SK-N-SH (cell line): Measurements from ENCODE around the gene PIGW. TPM values are rescaled to one million over a fixed set of nuclear protein-coding genes. Genes with fewer than 3 reads are reported as not detected.

Experiments
- CTCF ChIA-PET: fragments of 300-600, 350-600 bp; formaldehyde crosslinking; extraction: SDS; loops from one replicate; lab custom pipeline; 2021; lab: Yijun Ruan, JAX
- POLR2A ChIA-PET: fragments of 350-600 bp; sonication (Branson Sonifier 250); formaldehyde crosslinking; extraction: SDS; loops from one replicate; lab custom pipeline; 2020; ENCODE audit warnings: antibody characterized with exemption, inconsistent platforms; lab: Yijun Ruan, JAX
- DNase-seq: peaks from one replicate; pipeline ENCODE4 v3.0.0; 2012
- H2AFZ ChIP-seq: fragments of 200-600 bp; sonication (generic); 2 replicates; pipeline ENCODE4 v1.8.1; 2016; ENCODE audit warnings: antibody characterized with exemption, mild to moderate bottlenecking, low read depth
- H3F3A ChIP-seq: fragments of 200-600 bp; sonication (generic); replicated peaks from 2 replicates; pipeline ENCODE3; 2016; ENCODE audit warnings: antibody characterized with exemption, mild to moderate bottlenecking; ENCODE audit not compliant: insufficient read depth
- H3K27ac ChIP-seq, 2 experiments: fragments of 200-500 bp in 1 of 2; fragments of 200-600 bp in 1 of 2; sonication (Bioruptor generic) in 1 of 2; sonication (generic), shearing (Covaris generic) in 1 of 2; 2 replicates each; pipeline versions ENCODE4 v1.5.1 to v1.6.1; 2014 to 2016; ENCODE audit warnings: low read depth in 2 of 2, inconsistent platforms in 1 of 2, low read length in 1 of 2, mild to moderate bottlenecking in 1 of 2, mixed read lengths in 1 of 2
- H3K27me3 ChIP-seq: fragments of 200-600 bp; sonication (generic), shearing (Covaris generic); 2 replicates; pipeline ENCODE4 v1.6.1; 2016; ENCODE audit warnings: mixed run types; ENCODE audit not compliant: insufficient read depth
- H3K36me3 ChIP-seq, 2 experiments: fragments of 200-500 bp in 1 of 2; fragments of 200-600 bp in 1 of 2; sonication (Bioruptor generic) in 1 of 2; sonication (generic) in 1 of 2; replicated peaks in 1 of 2; 2 replicates each; pipeline versions ENCODE3 to v1.5.1; 2014 to 2016; ENCODE audit warnings: low read length in 1 of 2, mild to moderate bottlenecking in 1 of 2; ENCODE audit not compliant: insufficient read depth in 2 of 2, control insufficient read depth in 1 of 2
- H3K4me1 ChIP-seq, 2 experiments: fragments of 200-500 bp in 1 of 2; fragments of 200-600 bp in 1 of 2; sonication (Bioruptor generic) in 1 of 2; sonication (generic), shearing (Covaris generic) in 1 of 2; 2 replicates each; pipeline versions ENCODE4 v1.5.1 to v1.6.1; 2014 to 2016; ENCODE audit warnings: low read depth in 1 of 2, low read length in 1 of 2, mixed run types in 1 of 2; ENCODE audit not compliant: insufficient read depth in 2 of 2, control insufficient read depth in 1 of 2
- H3K4me2 ChIP-seq: fragments of 200-600 bp; sonication (generic), shearing (Covaris generic); 2 replicates; pipeline ENCODE4 v1.6.1; 2017; ENCODE audit warnings: mixed run types
- H3K4me3 ChIP-seq, 2 experiments: fragments of 200-500 bp in 1 of 2; fragments of 200-600 bp in 1 of 2; sonication (Bioruptor generic) in 1 of 2; sonication (generic), shearing (Covaris generic) in 1 of 2; 2 replicates each; pipeline versions ENCODE4 v1.5.1 to v1.8.1; 2014 to 2016; ENCODE audit warnings: low read depth in 2 of 2, inconsistent platforms in 1 of 2, low read length in 1 of 2, mild to moderate bottlenecking in 1 of 2, mixed read lengths in 1 of 2, moderate library complexity in 1 of 2
- H3K79me2 ChIP-seq: fragments of 200-600 bp; sonication (generic); 2 replicates; pipeline ENCODE4 v1.8.1; 2017; ENCODE audit warnings: mild to moderate bottlenecking; ENCODE audit not compliant: insufficient read depth
- H3K9ac ChIP-seq: fragments of 200-600 bp; sonication (generic); 2 replicates; pipeline ENCODE4 v1.6.1; 2017; ENCODE audit warnings: mixed run types
- H3K9me2 ChIP-seq: fragments of 200-600 bp; sonication (generic); 2 replicates; pipeline ENCODE4 v1.6.1; 2017; ENCODE audit warnings: mixed run types
- H3K9me3 ChIP-seq: fragments of 200-600 bp; sonication (generic); 2 replicates; pipeline ENCODE4 v1.6.1; 2017; ENCODE audit warnings: mixed run types, mild to moderate bottlenecking, moderate library complexity
- H4K20me1 ChIP-seq: fragments of 200-600 bp; sonication (generic); 2 replicates; pipeline ENCODE4 v1.6.1; 2017; ENCODE audit warnings: mild to moderate bottlenecking, mixed run types; ENCODE audit not compliant: insufficient read depth
- CHD2 ChIP-seq: fragments of 150-350 bp; IDR thresholded peaks from 2 replicates; pipeline ENCODE4 v1.6.1; 2018; ENCODE audit warnings: low read length; ENCODE audit not compliant: partially characterized antibody
- FOXM1 ChIP-seq: IDR thresholded peaks from 2 replicates; pipeline ENCODE4 v1.4.0; 2012; ENCODE audit warnings: low read depth, mild to moderate bottlenecking
- IRF3 ChIP-seq: fragments of 150-350 bp; IDR thresholded peaks from 2 replicates; pipeline ENCODE4 v1.6.1; 2016; ENCODE audit warnings: mild to moderate bottlenecking, low read depth, low read length
- MEF2A ChIP-seq: IDR thresholded peaks from 2 replicates; pipeline ENCODE4 v1.4.0; 2012; ENCODE audit warnings: low read depth, borderline replicate concordance
- NFIC ChIP-seq: IDR thresholded peaks from 2 replicates; pipeline ENCODE4 v1.4.0; 2012; ENCODE audit warnings: borderline replicate concordance
- PBX3 ChIP-seq: IDR thresholded peaks from 2 replicates; pipeline ENCODE4; 2012
- POLR2AphosphoS5 ChIP-seq: IDR thresholded peaks from 2 replicates; pipeline ENCODE4 v1.6.1; 2012; ENCODE audit warnings: low read depth, low read length
- REST ChIP-seq: IDR thresholded peaks from 2 replicates; pipeline ENCODE4 v1.6.1; 2012; ENCODE audit warnings: mild to moderate bottlenecking, low read depth, low read length, moderate library complexity
- RFX5 ChIP-seq: IDR thresholded peaks from 2 replicates; pipeline ENCODE4 v1.6.1; 2012; ENCODE audit warnings: mild to moderate bottlenecking, improper control_type of control experiment, low read length
- RXRA ChIP-seq: IDR thresholded peaks from 2 replicates; pipeline ENCODE4 v1.4.0; 2012; ENCODE audit warnings: low read depth, mild to moderate bottlenecking, borderline replicate concordance
- SMC3 ChIP-seq: IDR thresholded peaks from 2 replicates; pipeline ENCODE4 v1.6.1; 2012; ENCODE audit warnings: low read depth, low read length, improper control_type of control experiment
- TAF1 ChIP-seq: IDR thresholded peaks from 2 replicates; pipeline ENCODE4 v1.6.1; 2012; ENCODE audit warnings: low read depth, mild to moderate bottlenecking, low read length, moderate library complexity, borderline replicate concordance
- YY1 ChIP-seq: IDR thresholded peaks from 2 replicates; pipeline ENCODE4 v1.4.0; 2012; ENCODE audit warnings: low read depth, mild to moderate bottlenecking
- ZBTB33 ChIP-seq: IDR thresholded peaks from 2 replicates; pipeline ENCODE4 v1.4.0; 2012; ENCODE audit warnings: low read depth, borderline replicate concordance
- WGBS: methylation state at CpG from one replicate; pipeline ENCODE4 v1.1.6; 2017; ENCODE audit warnings: low lambda C conversion rate; 5-methylcytosine and 5-hydroxymethylcytosine counted together
- polyA plus RNA-seq, 3 experiments: library from polyadenylated mRNA; depleted of rRNA; stranded (reverse); fragments of >200 nt; gene quantifications; 2 replicates each; pipeline ENCODE4 v1.2.3, GENCODE V29; 2012

The PIGW gene
- polyA plus RNA-seq, 1 of the 3 experiments (the other 2 are of a cell fraction), result 10.1 TPM

- Histone ChIP-seq H4K20me1 (no peaks in the 10 kb centered on the region), H3K4me1 (no peaks in the 10 kb centered on the region), H3K9ac (no peak overlapping the region), H3K27ac (no peak overlapping the region), H3K9me2 (no peaks in the 10 kb centered on the region), H3K4me2 (no peak overlapping the region), H3K27me3 (no peaks in the 10 kb centered on the region), H2AFZ (no peak overlapping the region), H3K36me3 (peaks cover 32 to 59% of the 10 kb centered on the region in 2 experiments), H3F3A (peaks cover 3% of the 10 kb centered on the region), H3K4me3 (no peak overlapping the region), H3K9me3 (no peaks in the 10 kb centered on the region), H3K79me2 (no peaks in the 10 kb centered on the region)
- CTCF ChIA-PET, result interaction anchor here (1.6 kb wide), 1 partner anchor 32 kb away, joined by 6 read pairs; no protein-coding TSS in a partner anchor
- POLR2A ChIA-PET, result interaction anchor here (1.0 kb wide), 1 partner anchor 28 kb away, joined by 3 read pairs; the partner anchor contains the start of gene ZNHIT3
- DNase-seq, result no peak
- WGBS, result 95% methylated on average over 3 of the region's 3 CpGs
- no peak for TF ChIP-seq IRF3
- no peak for TF ChIP-seq ZBTB33
- no peak for TF ChIP-seq CHD2
- TF ChIP-seq REST, result no peak
- TF ChIP-seq POLR2AphosphoS5, result no peak
- TF ChIP-seq MEF2A, result no peak
- no peak for TF ChIP-seq SMC3
Measured at GRCh38 chr17:36514856-36515255, 19.9 kb upstream of the PIGW start.

- Histone ChIP-seq H3K9ac (no peak overlapping the region), H3K4me1 (no peaks in the 10 kb centered on the region), H3K9me3 (no peaks in the 10 kb centered on the region), H3K4me3 (no peak overlapping the region), H3K4me2 (no peak overlapping the region), H3K36me3 (peaks cover 41 to 56% of the 10 kb centered on the region in 2 experiments), H2AFZ (no peak overlapping the region), H3K9me2 (no peaks in the 10 kb centered on the region), H3K27me3 (no peaks in the 10 kb centered on the region), H3K27ac (no peak overlapping the region), H3K79me2 (no peaks in the 10 kb centered on the region), H3F3A (peaks cover under 1% of the 10 kb centered on the region), H4K20me1 (no peaks in the 10 kb centered on the region)
- 68% methylated on average over 1 of the region's 4 CpGs for WGBS
- DNase-seq, result no peak
- CTCF ChIA-PET, result interaction anchor here (0.6 to 1.6 kb wide), 2 partner anchors 33 to 925 kb away, joined by 3 to 6 read pairs; no protein-coding TSS in a partner anchor
- POLR2A ChIA-PET, result interaction anchor here (1.0 kb wide), 1 partner anchor 19 kb away, joined by 3 read pairs; the partner anchor contains the start of genes MYO19 and PIGW
- TF ChIP-seq TAF1 (no peak), YY1 (no peak), PBX3 (no peak), FOXM1 (no peak), RFX5 (no peak), REST (no peak), RXRA (no peak), NFIC (no peak)
Measured at GRCh38 chr17:36515837-36516236, 18.9 kb upstream of the PIGW start.
